IPS-20b (cell line): ENCODE measurements around the gene MKKS.

Experiments used
- H3K27ac ChIP-seq: one replicate; pipeline ENCODE4 v1.5.1; 2013; ENCODE audit warnings: low read length
- H3K27me3 ChIP-seq: 2 replicates; pipeline ENCODE4 v1.6.1; 2013; ENCODE audit warnings: mild to moderate bottlenecking, low read length, inconsistent platforms; ENCODE audit not compliant: insufficient read depth
- H3K36me3 ChIP-seq: 2 replicates; pipeline ENCODE4 v1.6.1; 2013; ENCODE audit warnings: low read depth, mild to moderate bottlenecking, inconsistent platforms, low read length, moderate library complexity; ENCODE audit not compliant: insufficient read depth
- H3K4me1 ChIP-seq: 2 replicates; pipeline ENCODE4 v1.6.1; 2013; ENCODE audit warnings: mild to moderate bottlenecking, control low read depth, inconsistent platforms, low read length, moderate library complexity; ENCODE audit not compliant: insufficient read depth
- H3K4me3 ChIP-seq: 2 replicates; pipeline ENCODE4 v1.5.1; 2013; ENCODE audit warnings: mild to moderate bottlenecking, low read length, inconsistent platforms
- H3K9ac ChIP-seq: 2 replicates; pipeline ENCODE4 v1.6.1; 2013; ENCODE audit warnings: low read depth, mild to moderate bottlenecking, inconsistent platforms, low read length, moderate library complexity
- H3K9me3 ChIP-seq: 2 replicates; pipeline ENCODE4 v1.6.1; 2013; ENCODE audit warnings: mild to moderate bottlenecking, low read depth, low read length, inconsistent platforms; ENCODE audit not compliant: insufficient read depth

Gene MKKS

DNA sequence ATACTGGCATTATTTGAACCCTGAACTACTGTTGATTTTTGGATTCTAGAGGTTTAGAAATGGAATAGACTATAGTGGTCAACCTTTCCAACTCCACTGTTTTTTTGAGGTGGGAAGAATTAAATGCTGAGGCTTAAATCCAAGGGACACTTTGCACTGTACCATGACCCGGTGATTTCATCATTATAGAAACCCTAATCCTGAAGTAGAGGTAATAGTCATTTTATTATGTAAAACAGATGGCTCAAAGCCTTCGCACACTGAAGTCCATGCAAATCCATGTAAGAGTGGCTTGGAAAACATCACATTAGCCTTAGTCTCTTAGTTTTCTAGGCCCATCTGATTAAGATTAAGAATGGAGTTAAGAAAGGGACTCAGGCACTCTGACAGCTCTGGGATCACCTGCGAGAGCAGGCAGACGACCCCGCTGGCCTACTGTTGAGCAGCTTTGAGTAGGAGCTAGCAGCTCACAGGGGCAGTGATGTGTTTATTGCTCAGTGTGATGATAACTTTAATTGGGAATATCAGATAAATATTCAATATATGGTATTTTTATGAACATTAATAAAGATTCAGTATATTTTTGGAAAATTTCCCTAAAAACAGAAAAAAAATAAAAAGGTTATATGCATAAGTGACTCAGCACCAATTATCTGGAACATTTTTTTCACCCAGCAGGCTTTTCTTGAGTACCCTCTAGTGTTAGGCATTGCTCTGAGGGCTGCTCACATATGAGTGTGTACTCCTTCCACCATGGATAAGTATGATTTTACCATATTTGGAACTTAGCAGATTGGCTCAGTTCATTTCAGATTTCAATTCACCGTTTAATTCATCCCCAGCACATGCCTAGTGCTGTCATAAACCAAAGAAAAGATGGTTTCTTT is 14.5 kb upstream of the MKKS start:
- no peaks in the 10 kb centered on the region for H3K9me3 ChIP-seq

DNA sequence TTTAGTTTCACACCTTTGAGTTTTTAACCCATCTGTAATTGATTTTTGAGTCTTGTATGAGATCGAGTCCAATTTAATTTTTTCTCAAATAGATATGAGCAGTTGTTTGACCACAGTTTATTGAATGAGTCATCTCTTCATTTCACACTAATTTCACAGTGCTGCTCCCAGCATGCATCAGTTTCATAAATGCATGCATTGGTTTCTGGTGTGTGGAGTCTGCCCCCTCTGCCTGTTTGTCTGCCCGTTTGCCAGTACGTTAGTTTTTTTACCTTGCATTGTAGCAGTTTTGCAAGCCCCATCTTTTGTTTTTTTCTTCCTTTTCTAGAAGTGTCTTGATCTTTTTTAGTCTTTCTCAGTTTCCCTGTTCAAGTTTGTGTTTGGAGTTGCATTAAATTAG is 13.0 kb upstream of the MKKS start:
- no peak overlapping the region for H3K27ac ChIP-seq
- H3K4me1 ChIP-seq: peaks cover 7% of the 10 kb centered on the region

More for the DNA sequence above, 14.5 kb upstream of the MKKS start:
- Histone ChIP-seq H3K4me3 (no peak overlapping the region), H3K4me1 (peaks cover 7% of the 10 kb centered on the region), H3K36me3 (no peaks in the 10 kb centered on the region), H3K27ac (no peak overlapping the region), H3K27me3 (no peaks in the 10 kb centered on the region), H3K9ac (no peak overlapping the region)

DNA sequence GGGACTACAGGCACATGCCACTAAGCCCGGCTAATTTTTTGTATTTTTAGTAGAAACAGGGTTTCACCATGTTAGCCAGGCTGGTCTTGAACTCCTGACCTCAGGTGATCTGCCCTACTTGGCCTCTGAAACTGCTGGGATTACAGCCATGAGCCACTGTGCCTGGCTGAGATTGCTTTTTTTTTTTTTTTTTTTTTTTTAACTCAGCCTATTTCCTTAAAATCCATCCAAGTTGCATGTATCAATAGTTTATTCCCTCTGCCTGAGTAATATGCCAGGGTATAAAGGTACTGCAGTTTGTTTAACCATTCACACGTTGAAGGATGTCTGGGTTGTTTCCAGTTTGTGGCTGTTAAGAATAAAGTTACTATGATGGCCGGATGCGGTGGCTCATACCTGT is 11.7 kb upstream of the MKKS start:
- Histone ChIP-seq H3K9ac (no peak overlapping the region), H3K27ac (no peak overlapping the region)

More for the DNA sequence above, 13.0 kb upstream of the MKKS start:
- H3K9me3 ChIP-seq: no peaks in the 10 kb centered on the region
- no peaks in the 10 kb centered on the region for H3K27me3 ChIP-seq
- H3K4me3 ChIP-seq: no peak overlapping the region
- H3K9ac ChIP-seq: no peak overlapping the region
- no peaks in the 10 kb centered on the region for H3K36me3 ChIP-seq

DNA sequence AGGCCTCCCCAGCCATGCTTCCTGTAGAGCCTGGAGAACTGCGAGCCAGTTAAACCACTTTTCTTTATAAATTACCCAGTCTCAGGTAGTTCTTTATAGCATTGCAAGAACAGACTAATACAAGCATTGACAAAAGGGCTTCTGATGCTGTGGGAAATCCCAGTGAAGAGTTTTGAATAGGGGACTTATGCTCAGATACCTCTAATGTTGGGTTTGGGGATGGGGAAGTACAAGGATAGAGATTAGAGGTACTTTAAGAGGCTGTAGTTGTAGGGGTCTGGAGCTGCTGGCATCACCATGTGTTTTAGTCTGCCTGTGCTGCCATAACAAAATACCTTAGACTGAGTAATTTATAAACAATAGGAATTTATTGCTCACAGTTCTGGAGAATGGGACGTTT is 9.9 kb upstream of the MKKS start:
- no peak overlapping the region for H3K9ac ChIP-seq
- no peaks in the 10 kb centered on the region for H3K27me3 ChIP-seq
- no peaks in the 10 kb centered on the region for H3K36me3 ChIP-seq
- peaks cover 6% of the 10 kb centered on the region for H3K4me1 ChIP-seq
- H3K27ac ChIP-seq: no peak overlapping the region
- H3K9me3 ChIP-seq: no peaks in the 10 kb centered on the region
- no peak overlapping the region for H3K4me3 ChIP-seq

More for the DNA sequence above, 11.7 kb upstream of the MKKS start:
- Histone ChIP-seq H3K27me3 (no peaks in the 10 kb centered on the region), H3K36me3 (no peaks in the 10 kb centered on the region), H3K4me3 (no peak overlapping the region), H3K9me3 (no peaks in the 10 kb centered on the region), H3K4me1 (peaks cover 7% of the 10 kb centered on the region)

DNA sequence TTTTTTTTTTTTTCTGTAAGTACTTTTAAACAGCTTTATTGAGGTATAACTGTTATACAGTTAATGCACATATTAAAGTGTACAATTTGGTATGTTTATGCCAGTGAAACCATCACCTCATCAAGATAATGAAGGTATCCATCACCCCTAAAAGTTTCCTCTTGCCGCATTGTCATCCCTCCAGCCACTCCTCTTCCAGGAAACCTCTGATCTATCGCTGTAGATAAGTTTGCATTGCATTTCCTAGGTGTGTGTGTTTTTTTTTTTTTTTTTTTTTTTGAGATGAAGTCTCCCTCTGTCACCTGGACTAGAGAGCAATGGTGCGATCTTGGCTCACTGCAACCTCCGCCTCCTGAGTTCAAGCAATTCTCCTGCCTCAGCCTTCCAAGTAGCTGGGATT is 4.2 kb upstream of the MKKS start:
- no peaks in the 10 kb centered on the region for H3K36me3 ChIP-seq
- no peak overlapping the region for H3K9ac ChIP-seq
- no peaks in the 10 kb centered on the region for H3K9me3 ChIP-seq
- H3K4me3 ChIP-seq: no peak overlapping the region
- no peaks in the 10 kb centered on the region for H3K27me3 ChIP-seq
- H3K27ac ChIP-seq: no peak overlapping the region
- H3K4me1 ChIP-seq: no peaks in the 10 kb centered on the region

DNA sequence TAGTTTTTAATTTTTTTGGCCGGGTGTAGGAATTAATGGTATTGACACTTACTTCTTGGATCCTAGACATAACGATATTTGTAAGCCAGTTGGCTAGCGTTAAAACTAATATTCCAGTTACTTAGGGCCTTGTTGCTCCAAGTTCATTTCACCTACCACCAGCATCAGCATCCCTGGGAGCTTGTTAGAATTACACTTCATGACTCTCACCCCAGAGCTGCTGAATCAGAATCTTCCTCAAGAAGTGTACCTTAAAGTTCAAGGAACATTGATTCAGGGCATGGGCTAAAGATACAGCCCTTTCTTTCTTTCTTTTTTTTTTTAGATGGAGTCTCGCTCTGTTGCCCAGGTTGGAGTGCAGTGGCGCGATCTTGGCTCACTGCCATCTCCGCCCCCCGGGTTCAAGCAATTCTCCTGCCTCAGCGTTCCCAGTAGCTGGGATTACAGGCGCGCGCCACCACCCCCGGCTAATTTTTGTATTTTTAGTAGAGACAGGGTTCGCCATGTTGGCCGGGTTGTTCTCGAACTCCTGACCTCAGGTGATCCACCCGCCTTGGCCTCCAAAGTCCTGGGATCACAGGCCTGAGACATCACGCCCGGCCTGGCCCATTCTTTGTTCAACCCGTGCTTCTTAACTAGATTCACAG is 2.2 kb upstream of the MKKS start:
- Histone ChIP-seq H3K27me3 (no peaks in the 10 kb centered on the region), H3K36me3 (no peaks in the 10 kb centered on the region), H3K9me3 (no peaks in the 10 kb centered on the region), H3K9ac (peak overlapping the region; percentile 95; the same call in 1 of the 2 replicates), H3K27ac (no peak overlapping the region), H3K4me3 (peak overlapping the region; percentile 95), H3K4me1 (no peaks in the 10 kb centered on the region)

DNA sequence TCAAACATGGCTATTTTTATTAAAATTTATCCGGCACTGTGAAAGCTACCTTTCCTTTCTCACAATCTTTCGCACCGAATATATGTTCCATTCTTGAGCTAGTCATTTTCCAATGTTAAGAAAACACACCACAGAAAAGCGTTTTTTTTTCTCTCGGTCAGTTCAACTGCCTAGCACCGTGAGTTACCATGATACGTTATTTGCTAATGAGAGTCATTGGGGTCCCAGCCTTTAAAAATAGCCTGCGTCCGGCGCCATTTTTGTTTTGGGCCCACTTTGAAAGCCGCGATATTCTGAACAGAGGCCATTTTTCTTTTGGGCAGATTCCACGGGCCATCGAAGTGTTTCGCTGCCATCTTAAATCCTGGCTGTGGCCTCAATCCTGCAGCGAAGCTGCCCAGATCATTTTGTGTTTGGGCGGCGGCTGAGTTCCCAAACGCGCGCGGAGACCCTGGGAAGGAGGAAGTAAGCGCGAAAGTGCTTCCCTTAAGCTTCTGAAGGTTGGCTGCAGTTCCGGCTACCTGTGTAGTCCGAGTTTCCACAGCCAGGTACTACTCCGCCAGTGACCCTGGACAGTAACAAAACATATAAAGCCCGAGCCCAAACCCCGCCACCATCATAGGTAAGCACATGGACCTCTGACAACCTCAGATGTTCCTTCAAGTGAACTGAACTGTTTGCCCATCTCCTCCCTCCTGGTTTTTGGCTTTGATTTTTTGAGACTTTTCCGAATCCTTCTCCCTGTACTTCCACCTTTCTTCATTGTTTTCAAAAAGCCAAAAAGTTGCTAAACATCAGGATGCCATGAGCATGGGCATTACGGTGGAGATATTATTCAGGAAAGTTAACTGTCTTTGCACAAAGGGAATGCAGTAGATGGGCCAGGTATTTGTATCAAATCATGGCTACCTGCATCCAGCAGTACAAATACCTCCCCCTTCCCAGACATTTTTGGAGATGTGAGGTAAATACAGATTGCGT is 1.1 kb upstream of the MKKS start, which contains the start of gene SLX4IP:
Gene SLX4IP, plus strand, starts transcription at position 474 of the 981 bp plus-strand sequence. CDS start 22,900 bp downstream, outside the sequence.
- Histone ChIP-seq H3K4me1 (0 out of 2 replicates have a peak, but pooled peaks cover 3% of the 10 kb centered on the region), H3K27ac (peak within 1 kb of the TSS; percentile 93), H3K4me3 (peak within 1 kb of the TSS; percentile 95), H3K36me3 (no peaks in the 10 kb centered on the region), H3K9ac (peak within 1 kb of the TSS; percentile 95), H3K9me3 (no peaks in the 10 kb centered on the region), H3K27me3 (no peaks in the 10 kb centered on the region)

DNA sequence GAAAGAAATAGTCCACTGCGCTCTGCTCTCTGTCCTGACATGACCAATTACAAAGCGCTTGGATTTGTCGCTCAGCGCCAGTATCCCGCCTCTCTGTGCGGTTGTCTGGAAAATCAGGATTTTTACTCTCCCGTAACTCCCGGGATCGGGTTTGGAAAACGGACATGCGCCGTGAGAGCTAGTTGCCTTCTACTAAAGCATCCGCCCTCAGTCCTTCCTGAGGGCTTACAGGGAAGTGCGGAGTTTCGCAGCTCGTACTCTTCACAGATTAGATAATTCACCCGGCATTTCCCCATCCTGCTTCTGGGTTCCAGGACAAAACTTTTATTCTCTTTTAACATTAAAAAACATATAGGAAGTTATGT is 427 bp upstream of the MKKS start:
- H3K4me1 ChIP-seq: peaks cover 8% of the 10 kb centered on the region; the same call in 1 of the 2 replicates
- H3K9me3 ChIP-seq: no peaks in the 10 kb centered on the region
- H3K27ac ChIP-seq: peak overlapping the region; percentile 93
- H3K9ac ChIP-seq: peak overlapping the region; percentile 95
- H3K4me3 ChIP-seq: peak overlapping the region; percentile 95
- no peaks in the 10 kb centered on the region for H3K36me3 ChIP-seq
- no peaks in the 10 kb centered on the region for H3K27me3 ChIP-seq

DNA sequence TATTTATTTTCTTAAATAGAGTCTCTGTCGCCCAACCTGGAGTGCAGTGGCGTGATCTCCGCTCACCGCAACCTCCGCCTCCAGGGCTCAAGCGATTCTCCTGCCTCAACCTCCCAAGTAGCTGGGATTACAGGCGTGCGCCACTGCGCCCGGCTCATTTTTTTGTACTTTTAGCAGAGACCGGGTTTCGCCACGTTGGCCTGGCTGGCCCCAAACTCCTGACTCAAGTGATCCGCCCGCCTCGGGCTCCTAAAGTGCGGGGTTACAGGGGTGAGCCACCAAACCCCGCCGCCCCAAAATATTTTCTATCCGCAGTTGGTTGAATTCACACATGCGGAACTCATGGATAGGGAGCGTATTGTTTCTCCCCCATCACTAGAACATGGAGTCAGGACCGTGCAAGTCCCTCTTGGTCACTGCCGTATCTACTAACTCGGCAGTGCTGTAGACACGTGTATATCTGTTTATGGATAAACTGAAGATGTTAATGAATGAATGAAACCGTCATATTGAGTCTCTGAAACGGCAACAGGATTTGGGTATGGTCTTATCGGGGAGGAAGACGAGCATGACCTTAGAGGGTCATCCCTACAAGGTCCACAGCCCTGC is 904 bp downstream of the MKKS start:
- H3K9ac ChIP-seq: peak overlapping the region; percentile 95
- peak overlapping the region; percentile 93 for H3K27ac ChIP-seq
- peaks cover 13% of the 10 kb centered on the region for H3K4me1 ChIP-seq
- no peaks in the 10 kb centered on the region for H3K9me3 ChIP-seq
- no peaks in the 10 kb centered on the region for H3K27me3 ChIP-seq
- H3K36me3 ChIP-seq: no peaks in the 10 kb centered on the region
- H3K4me3 ChIP-seq: peak overlapping the region; percentile 95

DNA sequence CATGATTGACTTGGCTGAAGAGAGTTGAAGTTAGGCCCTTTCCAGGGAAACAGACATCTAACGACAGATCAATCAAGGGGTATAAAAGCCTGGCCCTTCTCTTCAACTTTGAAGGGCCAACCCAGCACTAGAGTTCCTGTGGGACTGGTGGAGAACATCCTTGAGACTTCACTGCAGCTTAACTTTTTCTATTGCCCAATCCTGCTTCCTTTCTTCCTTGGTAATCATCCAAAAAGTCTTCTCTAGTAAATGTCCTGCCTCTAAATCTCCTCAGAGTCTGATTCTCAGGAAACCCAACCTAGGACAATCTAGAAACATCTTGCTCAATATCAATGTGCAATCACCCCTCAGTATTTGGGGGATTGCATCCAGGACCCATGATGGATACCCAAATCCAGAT is 1.9 kb downstream of the MKKS start:
- Histone ChIP-seq H3K27me3 (no peaks in the 10 kb centered on the region), H3K27ac (no peak overlapping the region), H3K4me3 (no peak overlapping the region), H3K9ac (no peak overlapping the region), H3K36me3 (no peaks in the 10 kb centered on the region), H3K9me3 (no peaks in the 10 kb centered on the region), H3K4me1 (peaks cover 13% of the 10 kb centered on the region)

DNA sequence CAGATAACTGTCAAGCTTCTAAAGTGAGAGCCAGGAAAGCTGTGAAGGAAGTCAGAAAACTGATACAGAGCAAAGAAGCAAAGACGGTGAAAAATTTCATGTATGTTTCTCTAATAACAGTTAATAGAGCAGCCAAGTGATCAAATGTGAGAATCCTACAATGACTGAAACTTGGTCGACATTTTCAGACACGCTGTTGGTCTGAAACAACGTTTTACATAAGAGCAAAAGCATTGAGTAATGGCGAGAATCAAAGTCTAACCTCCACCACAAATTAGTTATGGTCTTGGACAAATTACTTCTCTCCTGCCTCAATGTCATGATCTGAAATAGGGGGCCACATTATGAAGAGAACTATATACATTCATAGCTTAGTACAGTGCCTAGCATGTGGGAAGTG is 3.3 kb downstream of the MKKS start:
- no peaks in the 10 kb centered on the region for H3K27me3 ChIP-seq
- H3K4me1 ChIP-seq: peaks cover 13% of the 10 kb centered on the region
- H3K36me3 ChIP-seq: peaks cover 7% of the 10 kb centered on the region
- H3K4me3 ChIP-seq: no peak overlapping the region
- no peaks in the 10 kb centered on the region for H3K9me3 ChIP-seq
- H3K27ac ChIP-seq: no peak overlapping the region
- no peak overlapping the region for H3K9ac ChIP-seq
